ENCODE results near the gene TMEM140.

The TMEM140 gene

GRCh38 chr7:135181261-135181928 is 33.5 kb downstream of the TMEM140 start:
- TF ChIP-seq, protein P1, sequence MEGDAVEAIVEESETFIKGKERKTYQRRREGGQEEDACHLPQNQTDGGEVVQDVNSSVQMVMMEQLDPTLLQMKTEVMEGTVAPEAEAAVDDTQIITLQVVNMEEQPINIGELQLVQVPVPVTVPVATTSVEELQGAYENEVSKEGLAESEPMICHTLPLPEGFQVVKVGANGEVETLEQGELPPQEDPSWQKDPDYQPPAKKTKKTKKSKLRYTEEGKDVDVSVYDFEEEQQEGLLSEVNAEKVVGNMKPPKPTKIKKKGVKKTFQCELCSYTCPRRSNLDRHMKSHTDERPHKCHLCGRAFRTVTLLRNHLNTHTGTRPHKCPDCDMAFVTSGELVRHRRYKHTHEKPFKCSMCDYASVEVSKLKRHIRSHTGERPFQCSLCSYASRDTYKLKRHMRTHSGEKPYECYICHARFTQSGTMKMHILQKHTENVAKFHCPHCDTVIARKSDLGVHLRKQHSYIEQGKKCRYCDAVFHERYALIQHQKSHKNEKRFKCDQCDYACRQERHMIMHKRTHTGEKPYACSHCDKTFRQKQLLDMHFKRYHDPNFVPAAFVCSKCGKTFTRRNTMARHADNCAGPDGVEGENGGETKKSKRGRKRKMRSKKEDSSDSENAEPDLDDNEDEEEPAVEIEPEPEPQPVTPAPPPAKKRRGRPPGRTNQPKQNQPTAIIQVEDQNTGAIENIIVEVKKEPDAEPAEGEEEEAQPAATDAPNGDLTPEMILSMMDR (IDR thresholded peaks at IDR 0.05; ENCODE audit: low read depth, low read length) = no peak
- in situ Hi-C loops (cut with HindIII; ENCODE audit: low sequenced_read_pairs) = no loop called here
- DNase-seq (ENCODE audit: low read depth, low spot score) = no peak
- no peak overlapping the region for H3K4me3 ChIP-seq (ENCODE audit: low read depth, low read length)

- no peak for DNase-seq (ENCODE audit: low read depth, low spot score)
- in situ Hi-C loops (cut with HindIII; ENCODE audit: low sequenced_read_pairs) = no loop called here
- H3K4me3 ChIP-seq (ENCODE audit: low read depth, low read length) = no peak overlapping the region
- TF ChIP-seq, protein P1 (IDR thresholded peaks at IDR 0.05; ENCODE audit: low read depth, low read length) = no peak
These were observed 34.2 kb downstream of the TMEM140 start for GRCh38 chr7:135181929-135182678.

DNA sequence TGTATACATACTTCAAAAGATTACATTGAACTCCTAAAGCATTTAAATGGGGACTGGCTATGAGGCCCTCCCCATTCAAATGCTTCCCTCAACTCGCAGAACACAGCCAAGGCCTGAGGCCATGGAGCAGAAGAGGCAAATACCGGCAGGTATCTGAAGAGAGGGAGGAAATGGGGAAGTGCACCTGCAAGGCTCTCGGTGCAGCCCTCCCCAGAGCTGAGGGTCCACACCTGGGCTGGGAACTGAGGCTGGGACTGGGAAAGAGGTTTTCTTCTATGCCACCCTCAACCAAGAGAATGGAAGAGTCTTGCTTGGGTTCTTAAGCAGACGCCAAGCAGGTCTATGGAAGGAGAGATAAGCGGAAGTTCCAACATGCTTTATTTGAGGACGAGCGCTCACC is 35.6 kb downstream of the TMEM140 start:
- H3K4me3 ChIP-seq (ENCODE audit: low read depth, low read length) = no peak overlapping the region
- DNase-seq (ENCODE audit: low read depth, low spot score) = no peak
- TF ChIP-seq, protein P1 (IDR thresholded peaks at IDR 0.05; ENCODE audit: low read depth, low read length) = no peak
- in situ Hi-C loops (cut with HindIII; ENCODE audit: low sequenced_read_pairs) = no loop called here

DNA sequence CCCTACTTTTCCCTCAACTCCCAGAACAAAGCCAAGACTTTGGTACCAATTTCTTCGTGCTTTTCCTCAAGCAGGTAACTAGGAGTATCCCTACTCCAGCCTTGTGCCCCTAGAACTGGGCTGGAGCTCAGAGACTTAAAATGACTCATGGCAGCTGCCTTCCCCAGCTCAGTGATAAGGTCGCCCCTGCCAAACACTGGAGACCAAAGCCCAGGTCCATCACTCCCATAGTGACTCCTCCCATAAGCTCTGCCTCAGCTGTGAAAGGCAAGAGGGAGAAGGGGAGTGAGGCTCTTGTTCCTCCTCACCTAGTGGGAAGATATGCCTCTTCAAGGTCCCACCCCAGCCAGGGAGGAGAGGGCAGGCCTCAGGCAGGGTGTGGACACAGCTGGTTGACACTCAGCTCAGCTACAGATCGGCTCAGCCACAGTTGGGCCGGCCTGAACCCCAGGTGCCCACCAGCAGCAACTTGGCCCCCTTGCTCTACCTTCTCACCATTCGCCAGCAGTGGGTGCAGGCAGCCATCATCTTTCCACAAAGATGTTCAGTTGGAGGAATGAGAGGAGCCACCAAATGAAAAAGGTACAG is 36.5 kb downstream of the TMEM140 start:
- TF ChIP-seq, protein P1 (IDR thresholded peaks at IDR 0.05; ENCODE audit: low read depth, low read length) = no peak
- no peak overlapping the region for H3K4me3 ChIP-seq (ENCODE audit: low read depth, low read length)
- in situ Hi-C loops (cut with HindIII; ENCODE audit: low sequenced_read_pairs) = no loop called here
- no peak for DNase-seq (ENCODE audit: low read depth, low spot score)

- H3K4me3 ChIP-seq (ENCODE audit: low read depth, low read length) = no peak overlapping the region
- in situ Hi-C loops (cut with HindIII; ENCODE audit: low sequenced_read_pairs) = no loop called here
- DNase-seq (ENCODE audit: low read depth, low spot score) = no peak
- TF ChIP-seq, protein P1 (IDR thresholded peaks at IDR 0.05; ENCODE audit: low read depth, low read length) = no peak
These were observed 37.8 kb downstream of the TMEM140 start for GRCh38 chr7:135185471-135186260.

DNA sequence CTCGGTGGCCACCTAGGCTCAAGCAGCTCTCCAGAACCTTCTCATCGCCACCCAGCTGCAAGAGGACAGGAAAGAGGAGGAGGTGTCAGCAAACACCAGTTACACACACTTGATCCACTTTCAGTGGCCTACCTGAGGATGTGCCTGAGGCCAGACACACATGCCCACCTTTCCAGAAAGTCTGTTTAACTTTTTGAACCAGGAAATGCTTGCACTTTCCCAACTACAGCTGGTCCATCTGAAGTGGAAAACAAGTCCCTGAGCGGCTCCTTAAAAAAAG is 38.3 kb downstream of the TMEM140 start:
- DNase-seq (ENCODE audit: low read depth, low spot score) = no peak
- TF ChIP-seq, protein P1 (IDR thresholded peaks at IDR 0.05; ENCODE audit: low read depth, low read length) = no peak
- in situ Hi-C loops (cut with HindIII; ENCODE audit: low sequenced_read_pairs) = no loop called here
- H3K4me3 ChIP-seq (ENCODE audit: low read depth, low read length) = no peak overlapping the region
